Amniotic stem cell (primary cell): ENCODE results near the gene UBXN2A.
"Not testable (repeated sequence)": the region's sequence is repeated elsewhere in the genome, so short reads cannot be mapped to it uniquely, and the experiment has no call there.

Experiments used
- DNase-seq: peaks from one replicate; lab custom pipeline; 2025; lab: John Stamatoyannopoulos, UW

UBXN2A gene

GRCh38 chr2:23940718-23941620, 706 bp downstream of the UBXN2A start:
- DNase-seq, result no peak

GRCh38 chr2:23941644-23942043, 1.4 kb downstream of the UBXN2A start:
- DNase-seq, result no peak

- no peak for DNase-seq
Measured at GRCh38 chr2:23943666-23944065, 3.4 kb downstream of the UBXN2A start.

GRCh38 chr2:23944527-23944926, 4.3 kb downstream of the UBXN2A start:
- no peak for DNase-seq

- DNase-seq, result no peak
Measured at GRCh38 chr2:23944976-23945375, 4.7 kb downstream of the UBXN2A start.

GRCh38 chr2:23947350-23947749, 7.1 kb downstream of the UBXN2A start:
- no peak for DNase-seq

- not testable (repeated sequence) for DNase-seq
Measured at GRCh38 chr2:23952558-23952957, 12.3 kb downstream of the UBXN2A start.

- no peak for DNase-seq
Measured at GRCh38 chr2:23953625-23954024, 13.4 kb downstream of the UBXN2A start.

- DNase-seq, result no peak
Measured at GRCh38 chr2:23954325-23955014, 14.2 kb downstream of the UBXN2A start.

- no peak for DNase-seq
Measured at GRCh38 chr2:23967846-23968245, 27.6 kb downstream of the UBXN2A start.

- no peak for DNase-seq
Measured at GRCh38 chr2:23976883-23977282, 36.6 kb downstream of the UBXN2A start.

GRCh38 chr2:23988371-23988770, 48.1 kb downstream of the UBXN2A start:
- no peak for DNase-seq

- DNase-seq, result no peak
Measured at GRCh38 chr2:23992931-23993330, 52.7 kb downstream of the UBXN2A start.

- no peak for DNase-seq
Measured at GRCh38 chr2:23993736-23994269, 53.5 kb downstream of the UBXN2A start.

- no peak for DNase-seq
Measured at GRCh38 chr2:23994567-23994966, 54.3 kb downstream of the UBXN2A start.

GRCh38 chr2:24007693-24008092, 67.4 kb downstream of the UBXN2A start:
- no peak for DNase-seq

GRCh38 chr2:24008672-24009366, 68.6 kb downstream of the UBXN2A start:
- DNase-seq, result no peak

GRCh38 chr2:24009367-24009679, 69.1 kb downstream of the UBXN2A start:
- DNase-seq, result no peak

- no peak for DNase-seq
Measured at GRCh38 chr2:24009680-24010476, 69.6 kb downstream of the UBXN2A start, which contains the start of gene MFSD2B. Gene MFSD2B (plus strand): TSS chr2:24010085. CDS start chr2:24010097, 12 bp downstream.

- no peak for DNase-seq
Measured at GRCh38 chr2:24010477-24011249, 70.4 kb downstream of the UBXN2A start.
